K562 (cell line): ENCODE measurements around the gene CEBPB. TPM values are rescaled to one million over a fixed set of nuclear protein-coding genes. Genes with fewer than 3 reads are reported as not detected.

Experiments used
- ATAC-seq: fragments of 200-7000 bp; cut with Tn5 transposase; 3 replicates; pipeline ENCODE4 v1.9.1; 2020; ENCODE audit warnings: moderate library complexity
- BruUV-seq: library from RNA; stranded (reverse); fragments of 400-500 nt; replicated peaks from 2 replicates; lab custom pipeline; 2021; lab: Mats Ljungman, UMichigan
- CTCF ChIA-PET: fragments of 300-600 bp; formaldehyde crosslinking; extraction: SDS; loops from one replicate; lab custom pipeline; 2021; ENCODE audit warnings: low intra/inter-chr PET ratio; lab: Yijun Ruan, JAX
- POLR2A ChIA-PET: fragments of 300-600, 350-650 bp; sonication (Branson Sonifier 250); formaldehyde crosslinking; extraction: SDS; loops from one replicate; lab custom pipeline; 2021; ENCODE audit warnings: antibody characterized with exemption, inconsistent platforms; lab: Yijun Ruan, JAX
- DNase-seq, 4 experiments: peaks; one replicate each; pipeline versions ENCODE4 v3.0.0 to v3.0.0-alpha.2; 2011 to 2018; ENCODE audit warnings: low spot score in 3 of 4, mixed read lengths in 3 of 4; ENCODE audit errors: extremely low read depth in 1 of 4
- FAIRE-seq: peaks from 2 replicates; lab custom pipeline; 2011; peaks lifted over from hg19 to GRCh38; lab: Jason Lieb, UNC
- H2AFZ ChIP-seq: 2 replicates; pipeline ENCODE4 v1.6.0; 2011; ENCODE audit warnings: low read depth, low read length, control low read depth, inconsistent platforms
- H3K27ac ChIP-seq: fragments of 200-600 bp; 3 replicates; pipeline ENCODE4 v1.8.0; 2011; ENCODE audit warnings: low read depth, mild to moderate bottlenecking, control low read depth, inconsistent platforms, low read length, moderate library complexity, mixed read lengths; ENCODE audit errors: extremely low read depth
- H3K27me3 ChIP-seq, 2 experiments: fragments of 300-600 bp in 1 of 2; 2 replicates in 1 of 2; 3 replicates in 1 of 2; pipeline versions ENCODE4 v1.6.0 to v1.8.0; 2011; ENCODE audit warnings: inconsistent platforms in 2 of 2, low read length in 2 of 2, mild to moderate bottlenecking in 1 of 2, mixed read lengths in 1 of 2, moderate library complexity in 1 of 2; ENCODE audit not compliant: control insufficient read depth in 2 of 2, insufficient read depth in 2 of 2
- H3K36me3 ChIP-seq: fragments of 300-600 bp; 3 replicates; pipeline ENCODE4 v1.8.0; 2011; ENCODE audit warnings: mild to moderate bottlenecking, low read length, inconsistent platforms; ENCODE audit not compliant: control insufficient read depth, insufficient read depth
- H3K4me1 ChIP-seq, 2 experiments: fragments of 200-600 bp in 1 of 2; replicated peaks in 1 of 2; 2 replicates in 1 of 2; 3 replicates in 1 of 2; pipeline versions ENCODE4 v1.5.1 to v1.8.0; 2011; ENCODE audit warnings: inconsistent platforms in 2 of 2, low read length in 2 of 2, mild to moderate bottlenecking in 1 of 2, mixed read lengths in 1 of 2, moderate library complexity in 1 of 2; ENCODE audit not compliant: control insufficient read depth in 2 of 2, insufficient read depth in 2 of 2
- H3K4me2 ChIP-seq: 2 replicates; pipeline ENCODE4 v1.6.1; 2011; ENCODE audit warnings: low read length, control low read depth, inconsistent platforms, mixed read lengths; ENCODE audit not compliant: insufficient read depth
- H3K4me3 ChIP-seq: fragments of 200-600 bp; sonication (generic), shearing (Covaris generic); 2 replicates; pipeline ENCODE4 v1.5.1; 2016; ENCODE audit warnings: control low read depth, inconsistent platforms
- H3K79me2 ChIP-seq: fragments of 200-600 bp; 3 replicates; pipeline ENCODE4 v1.8.0; 2011; ENCODE audit warnings: low read length, inconsistent platforms; ENCODE audit not compliant: control insufficient read depth, insufficient read depth
- H3K9ac ChIP-seq, 2 experiments: 2 replicates each; pipeline versions ENCODE4 v1.6.0 to v1.6.1; 2011; ENCODE audit warnings: low read depth in 2 of 2, low read length in 2 of 2, control low read depth in 1 of 2, inconsistent platforms in 1 of 2, mild to moderate bottlenecking in 1 of 2, mixed read lengths in 1 of 2; ENCODE audit not compliant: insufficient read depth in 1 of 2
- H3K9me1 ChIP-seq: one replicate; pipeline ENCODE4 v1.6.0; 2011; ENCODE audit warnings: inconsistent platforms, mild to moderate bottlenecking, low read length, moderate library complexity; ENCODE audit not compliant: control insufficient read depth, insufficient read depth
- H3K9me3 ChIP-seq: replicated peaks from 2 replicates; pipeline ENCODE4 v1.5.1; 2011; ENCODE audit warnings: low read depth, low read length, inconsistent platforms; ENCODE audit not compliant: control insufficient read depth, insufficient read depth
- H4K20me1 ChIP-seq: replicated peaks from 2 replicates; pipeline ENCODE4 v1.6.1; 2011; ENCODE audit warnings: low read length, inconsistent platforms, mixed read lengths; ENCODE audit not compliant: control insufficient read depth, insufficient read depth
- ARID1B ChIP-seq: fragments of 450-650 bp; IDR thresholded peaks from 2 replicates; pipeline ENCODE4 v1.6.1; 2016; ENCODE audit warnings: antibody characterized with exemption, mild to moderate bottlenecking, inconsistent platforms
- BCL6 ChIP-seq: fragments of 250-450 bp; sonication (Bioruptor Pico); IDR thresholded peaks from 2 replicates; pipeline ENCODE4 v1.4.0; 2020
- ESRRA ChIP-seq: fragments of 450-650 bp; IDR thresholded peaks from 2 replicates; pipeline ENCODE4 v1.6.1; 2014; ENCODE audit warnings: low read depth, mild to moderate bottlenecking, moderate library complexity, borderline replicate concordance
- HDGF ChIP-seq: fragments of 450-650 bp; IDR thresholded peaks from 2 replicates; pipeline ENCODE4 v1.6.1; 2016
- JUN ChIP-seq, 2 experiments: sonication (generic) in 1 of 2; formaldehyde crosslinking in 1 of 2; IDR thresholded peaks; 2 replicates each; pipeline versions ENCODE4 v1.6.1 to v1.8.0; 2012 to 2022; ENCODE audit warnings: borderline replicate concordance in 2 of 2, mild to moderate bottlenecking in 2 of 2, improper control_type of control experiment in 1 of 2, low read depth in 1 of 2, low read length in 1 of 2, missing genetic modification reagents in 1 of 2
- LCOR ChIP-seq: sonication (generic); formaldehyde crosslinking; IDR thresholded peaks from 2 replicates; pipeline ENCODE4 v1.8.0; 2022; ENCODE audit warnings: mild to moderate bottlenecking, missing genetic modification reagents
- PCBP2 ChIP-seq: fragments of 200-400 bp; formaldehyde crosslinking; IDR thresholded peaks from 2 replicates; pipeline ENCODE4 v1.6.1; 2018; ENCODE audit warnings: low read length, low read depth, mild to moderate bottlenecking, moderate library complexity; ENCODE audit not compliant: poor library complexity, severe bottlenecking
- WGBS: fragments of 100-300 bp; shearing (Covaris generic); methylation state at CpG from one replicate; pipeline ENCODE4 v1.1.6; 2016; ENCODE audit warnings: low coverage, mixed read lengths; ENCODE audit not compliant: insufficient coverage; ENCODE audit errors: missing lambda C conversion rate; 5-methylcytosine and 5-hydroxymethylcytosine counted together
- in situ Hi-C: fragments of 300-500 bp; cut with MboI; formaldehyde crosslinking; loops from 4 replicates; pipeline ENCODE4 v1.15.0; 2018; ENCODE audit warnings: inconsistent platforms, mixed read lengths
- intact Hi-C: fragments of 100-400 bp; cut with micrococcal nuclease; formaldehyde crosslinking; loops from 2 replicates; pipeline ENCODE4 v1.14.2; 2022
- polyA plus RNA-seq, 8 experiments: library from polyadenylated mRNA; depleted of rRNA in 4 of 8; stranded (reverse) in 5 of 8; unstranded in 3 of 8; fragments of >200 nt; fragmentation: Nextera tagmentation in 2 of 8; fragmentation: Illumina TruSeq in 1 of 8; extraction: Ambion mirVana in 2 of 8; extraction: Trizol in 1 of 8; gene quantifications; 2 replicates each; pipeline versions ENCODE4 v1.2.1 to v1.2.3, GENCODE V29; 2011 to 2014; ENCODE audit warnings: inconsistent platforms in 1 of 8, missing spikeins in 1 of 8
- total RNA-seq, 7 experiments: library from RNA; depleted of rRNA in 6 of 7; stranded (reverse); fragments of >200 nt in 6 of 7; fragmentation: Illumina TruSeq in 2 of 7; extraction: Trizol in 2 of 7; gene quantifications; 2 replicates each; pipeline versions ENCODE4 v1.2.1 to v1.2.3, GENCODE V29; 2011 to 2021; ENCODE audit warnings: low replicate concordance in 1 of 7
- TF ChIP-seq, protein P1 (sequence below): fragments of 450-650 bp; formaldehyde crosslinking; IDR thresholded peaks from 2 replicates; pipeline ENCODE4 v1.4.0; 2020; ENCODE audit warnings: mild to moderate bottlenecking, moderate library complexity
- TF ChIP-seq, protein P2 (sequence below), 2 experiments: fragments of 450-650 bp in 1 of 2; sonication (generic) in 1 of 2; formaldehyde crosslinking in 1 of 2; IDR thresholded peaks in 1 of 2; conservative IDR thresholded peaks in 1 of 2; 2 replicates each; pipeline versions ENCODE4 v1.6.1 to v1.8.1; 2016 to 2023; ENCODE audit warnings: mild to moderate bottlenecking in 2 of 2, moderate library complexity in 2 of 2, inconsistent platforms in 1 of 2, missing genetic modification reagents in 1 of 2
- TF ChIP-seq, protein P3 (sequence below), 3 experiments: IDR thresholded peaks in 2 of 3; conservative IDR thresholded peaks in 1 of 3; 2 replicates each; pipeline ENCODE4 v1.5.1; 2011 to 2012; ENCODE audit warnings: low read length in 3 of 3, mild to moderate bottlenecking in 3 of 3, control low read depth in 2 of 3, improper control_type of control experiment in 1 of 3, inconsistent platforms in 1 of 3, low read depth in 1 of 3, mixed read lengths in 1 of 3, moderate library complexity in 1 of 3; ENCODE audit not compliant: insufficient read depth in 2 of 3
- TF ChIP-seq, protein P4 (sequence below): sonication (generic); formaldehyde crosslinking; IDR thresholded peaks from 2 replicates; pipeline ENCODE4 v1.5.0; 2020; ENCODE audit warnings: missing genetic modification reagents
- TF ChIP-seq, protein P5 (sequence below): fragments of 450-650 bp; formaldehyde crosslinking; IDR thresholded peaks from 2 replicates; pipeline ENCODE4 v1.4.0; 2022; ENCODE audit warnings: missing genetic modification characterization

Gene CEBPB
- total and polyA plus RNA-seq, 9 of the 15 experiments (the other 6 are each of a cell fraction or from before 2014, with no cell fraction given) = 1.2 to 72.6 (median 7.8) TPM

DNA sequence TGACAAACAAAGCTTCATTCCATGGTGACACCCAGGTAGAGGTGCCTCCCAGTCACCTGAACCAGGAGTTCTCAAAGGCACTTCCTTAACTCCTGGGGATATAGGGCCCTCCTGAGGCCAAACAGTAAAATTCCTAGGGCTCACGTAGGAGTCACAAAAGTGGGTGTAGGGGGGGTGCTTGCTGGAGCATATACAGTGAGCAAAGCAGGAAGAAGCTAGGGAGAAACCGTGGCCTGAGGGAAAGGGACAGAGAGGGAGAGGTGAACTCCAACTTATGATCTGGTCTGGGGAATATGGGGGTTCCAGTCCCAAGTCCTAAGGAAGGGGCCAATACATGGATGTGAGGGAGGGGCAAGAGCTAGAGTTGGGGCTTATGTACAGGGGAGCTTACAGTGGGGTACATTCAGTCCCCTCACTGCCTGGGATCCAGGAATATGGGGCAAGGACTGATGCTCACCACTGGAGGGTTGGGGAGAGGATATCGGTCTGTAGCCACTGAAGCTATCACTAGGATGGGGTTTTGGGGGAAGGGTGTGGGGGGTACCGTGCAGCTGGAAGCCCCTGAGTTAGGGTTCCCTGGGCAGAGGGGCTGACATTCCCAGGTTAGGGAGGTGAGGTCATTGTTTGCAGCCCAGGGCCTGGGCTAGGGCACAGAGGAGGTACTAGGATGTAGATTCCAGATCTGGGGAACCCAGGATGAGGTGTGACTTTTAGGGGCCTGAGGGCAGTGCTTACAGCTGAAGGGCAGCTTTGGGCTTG lies 38.1 kb upstream of the CEBPB start:
- POLR2A ChIA-PET = interaction anchor here (0.5 to 3.5 kb wide), 15 partner anchors 8 to 1340 kb away, joined by 3 to 22 read pairs (median 4); partner anchors contain the start of genes CEBPB and UBE2V1
- Histone ChIP-seq H3K27me3 (no peaks in the 10 kb centered on the region), H3K9me3 (no peaks in the 10 kb centered on the region), H2AFZ (0 out of 2 replicates have a peak overlapping the region, but pooled peaks have one; percentile 85), H3K79me2 (peaks cover 54% of the 10 kb centered on the region), H3K4me1 (peaks cover 28 to 57% of the 10 kb centered on the region in 2 experiments), H3K4me3 (peak overlapping the region; percentile 93), H4K20me1 (peaks cover 15% of the 10 kb centered on the region; the same call in 1 of the 2 replicates), H3K36me3 (peaks cover 37% of the 10 kb centered on the region; the same call in 2 of the 3 replicates), H3K9ac (peak overlapping the region; percentile 94 to 97), H3K4me2 (peak overlapping the region; percentile 93), H3K27ac (peak overlapping the region; percentile 92), H3K9me1 (no peaks in the 10 kb centered on the region)
- BruUV-seq = TSS peak; percentile 52
- 2% methylated on average over 4 of the region's 4 CpGs for WGBS
- ATAC-seq = peak; percentile 5
- intact Hi-C loops = loop anchor here (2.0 to 5.0 kb wide), 2 partner anchors 40 to 65 kb away; partner anchors contain the start of gene UBE2V1
- in situ Hi-C loops = no loop called here
- peak; percentile 86 for FAIRE-seq
- peak; percentile 30 to 51 (median 47) for DNase-seq
- CTCF ChIA-PET = interaction anchor here (0.6 to 0.9 kb wide), 2 partner anchors 18 to 819 kb away, joined by 3 to 4 read pairs; no protein-coding TSS in a partner anchor
- TF ChIP-seq, protein P1, sequence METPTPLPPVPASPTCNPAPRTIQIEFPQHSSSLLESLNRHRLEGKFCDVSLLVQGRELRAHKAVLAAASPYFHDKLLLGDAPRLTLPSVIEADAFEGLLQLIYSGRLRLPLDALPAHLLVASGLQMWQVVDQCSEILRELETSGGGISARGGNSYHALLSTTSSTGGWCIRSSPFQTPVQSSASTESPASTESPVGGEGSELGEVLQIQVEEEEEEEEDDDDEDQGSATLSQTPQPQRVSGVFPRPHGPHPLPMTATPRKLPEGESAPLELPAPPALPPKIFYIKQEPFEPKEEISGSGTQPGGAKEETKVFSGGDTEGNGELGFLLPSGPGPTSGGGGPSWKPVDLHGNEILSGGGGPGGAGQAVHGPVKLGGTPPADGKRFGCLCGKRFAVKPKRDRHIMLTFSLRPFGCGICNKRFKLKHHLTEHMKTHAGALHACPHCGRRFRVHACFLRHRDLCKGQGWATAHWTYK (CRISPR knock-in tag) = no peak
- TF ChIP-seq, protein P2, sequence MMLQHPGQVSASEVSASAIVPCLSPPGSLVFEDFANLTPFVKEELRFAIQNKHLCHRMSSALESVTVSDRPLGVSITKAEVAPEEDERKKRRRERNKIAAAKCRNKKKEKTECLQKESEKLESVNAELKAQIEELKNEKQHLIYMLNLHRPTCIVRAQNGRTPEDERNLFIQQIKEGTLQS (IDR thresholded peaks at IDR 0.05) = peak; percentile 17; the same call in 1 of the 2 replicates
- TF ChIP-seq, protein P2 (CRISPR knock-in tag; conservative IDR thresholded peaks at IDR 0.05) = no peak
- TF ChIP-seq ESRRA = no peak
- TF ChIP-seq BCL6 (CRISPR knock-in tag) = no peak
- no peak for TF ChIP-seq JUN (IDR thresholded peaks at IDR 0.05; ENCODE audit: borderline replicate concordance, low read depth, low read length)
- TF ChIP-seq JUN (CRISPR knock-in tag; IDR thresholded peaks at IDR 0.05; ENCODE audit: borderline replicate concordance) = no peak
- TF ChIP-seq, protein P3, sequence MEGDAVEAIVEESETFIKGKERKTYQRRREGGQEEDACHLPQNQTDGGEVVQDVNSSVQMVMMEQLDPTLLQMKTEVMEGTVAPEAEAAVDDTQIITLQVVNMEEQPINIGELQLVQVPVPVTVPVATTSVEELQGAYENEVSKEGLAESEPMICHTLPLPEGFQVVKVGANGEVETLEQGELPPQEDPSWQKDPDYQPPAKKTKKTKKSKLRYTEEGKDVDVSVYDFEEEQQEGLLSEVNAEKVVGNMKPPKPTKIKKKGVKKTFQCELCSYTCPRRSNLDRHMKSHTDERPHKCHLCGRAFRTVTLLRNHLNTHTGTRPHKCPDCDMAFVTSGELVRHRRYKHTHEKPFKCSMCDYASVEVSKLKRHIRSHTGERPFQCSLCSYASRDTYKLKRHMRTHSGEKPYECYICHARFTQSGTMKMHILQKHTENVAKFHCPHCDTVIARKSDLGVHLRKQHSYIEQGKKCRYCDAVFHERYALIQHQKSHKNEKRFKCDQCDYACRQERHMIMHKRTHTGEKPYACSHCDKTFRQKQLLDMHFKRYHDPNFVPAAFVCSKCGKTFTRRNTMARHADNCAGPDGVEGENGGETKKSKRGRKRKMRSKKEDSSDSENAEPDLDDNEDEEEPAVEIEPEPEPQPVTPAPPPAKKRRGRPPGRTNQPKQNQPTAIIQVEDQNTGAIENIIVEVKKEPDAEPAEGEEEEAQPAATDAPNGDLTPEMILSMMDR (IDR thresholded peaks at IDR 0.05 in 2 of 3, conservative IDR thresholded peaks at IDR 0.05 in 1 of 3; ENCODE audit: insufficient read depth in 2 of 3, low read depth in 1 of 3, low read length in 3 of 3) = peak; percentile 26 to 41 (median 27); a peak in 2 of 6 replicates
- TF ChIP-seq PCBP2 = no peak
- TF ChIP-seq ARID1B = 0 out of 2 replicates have a peak, but pooled peaks have one; percentile 5
- TF ChIP-seq, protein P4, sequence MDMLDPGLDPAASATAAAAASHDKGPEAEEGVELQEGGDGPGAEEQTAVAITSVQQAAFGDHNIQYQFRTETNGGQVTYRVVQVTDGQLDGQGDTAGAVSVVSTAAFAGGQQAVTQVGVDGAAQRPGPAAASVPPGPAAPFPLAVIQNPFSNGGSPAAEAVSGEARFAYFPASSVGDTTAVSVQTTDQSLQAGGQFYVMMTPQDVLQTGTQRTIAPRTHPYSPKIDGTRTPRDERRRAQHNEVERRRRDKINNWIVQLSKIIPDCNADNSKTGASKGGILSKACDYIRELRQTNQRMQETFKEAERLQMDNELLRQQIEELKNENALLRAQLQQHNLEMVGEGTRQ = no peak
- TF ChIP-seq, protein P5, sequence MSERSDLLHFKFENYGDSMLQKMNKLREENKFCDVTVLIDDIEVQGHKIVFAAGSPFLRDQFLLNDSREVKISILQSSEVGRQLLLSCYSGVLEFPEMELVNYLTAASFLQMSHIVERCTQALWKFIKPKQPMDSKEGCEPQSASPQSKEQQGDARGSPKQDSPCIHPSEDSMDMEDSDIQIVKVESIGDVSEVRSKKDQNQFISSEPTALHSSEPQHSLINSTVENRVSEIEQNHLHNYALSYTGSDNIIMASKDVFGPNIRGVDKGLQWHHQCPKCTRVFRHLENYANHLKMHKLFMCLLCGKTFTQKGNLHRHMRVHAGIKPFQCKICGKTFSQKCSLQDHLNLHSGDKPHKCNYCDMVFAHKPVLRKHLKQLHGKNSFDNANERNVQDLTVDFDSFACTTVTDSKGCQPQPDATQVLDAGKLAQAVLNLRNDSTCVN = 0 out of 2 replicates have a peak, but pooled peaks have one; percentile 66
- 0 out of 2 replicates have a peak, but pooled peaks have one; percentile 42 for TF ChIP-seq HDGF
- TF ChIP-seq LCOR = peak; percentile 56; the same call in 1 of the 2 replicates
